DOHH2 (cell line): ENCODE data around the gene CEP57L1.

Source experiments
- CTCF ChIP-seq: fragments of 200-600 bp; sonication (generic); IDR thresholded peaks from one replicate; pipeline ENCODE4 v1.5.1; 2014; ENCODE audit warnings: antibody characterized with exemption, mild to moderate bottlenecking, low read depth, low read length; ENCODE audit not compliant: poor library complexity, severe bottlenecking
- EZH2phosphoT487 ChIP-seq: fragments of 200-600 bp; sonication (generic); IDR thresholded peaks from 2 replicates; pipeline ENCODE4 v1.6.1; 2017; ENCODE audit warnings: borderline replicate concordance, mild to moderate bottlenecking, antibody characterized with exemption, low read length, moderate library complexity, mixed read lengths

GRCh38 chr6:109187399-109188114 is 92.2 kb downstream of the CEP57L1 start:
- TF ChIP-seq CTCF: peak; percentile 88
- no peak for TF ChIP-seq EZH2phosphoT487
